22Rv1 (cell line): Measurements from ENCODE around the gene FAM111B.

Experiments used
- H3K27ac ChIP-seq: fragments of 450-650 bp; 2 replicates; pipeline ENCODE4 v1.5.1; 2017
- CTCF ChIP-seq: fragments of 450-650 bp; IDR thresholded peaks from 2 replicates; pipeline ENCODE4 v1.5.1; 2017; ENCODE audit warnings: mild to moderate bottlenecking
- ZFX ChIP-seq: fragments of 450-650 bp; IDR thresholded peaks from 2 replicates; pipeline ENCODE4 v1.6.1; 2017; ENCODE audit warnings: antibody characterized with exemption, borderline replicate concordance

Gene FAM111B

GRCh38 chr11:59154610-59155009 is 47.6 kb downstream of the FAM111B start:
- peak overlapping the region; percentile 36; the same call in 1 of the 2 replicates for H3K27ac ChIP-seq
- TF ChIP-seq CTCF (0 out of 2 replicates have a peak, but pooled peaks have one; percentile 7), ZFX (no peak)

- peak overlapping the region; percentile 46 for H3K27ac ChIP-seq
- TF ChIP-seq ZFX (no peak), CTCF (no peak)
These were observed 50.4 kb downstream of the FAM111B start for GRCh38 chr11:59157433-59157832.

- peak overlapping the region; percentile 46 for H3K27ac ChIP-seq
- TF ChIP-seq ZFX (no peak), CTCF (peak; percentile 81)
These were observed 51.4 kb downstream of the FAM111B start for GRCh38 chr11:59158206-59159068.

- no peak overlapping the region for H3K27ac ChIP-seq
- TF ChIP-seq CTCF = no peak
- no peak for TF ChIP-seq ZFX
These were observed 57.0 kb downstream of the FAM111B start for GRCh38 chr11:59164028-59164427.

- H3K27ac ChIP-seq = no peak within 1 kb of the TSS
- TF ChIP-seq CTCF (peak; percentile 96), ZFX (no peak)
These were observed 64.7 kb downstream of the FAM111B start, which contains the start of gene DTX4 for GRCh38 chr11:59171508-59172322. Gene DTX4, plus strand, starts transcription at chr11:59172132. Its CDS starts 464 bp downstream, at chr11:59172596.

- TF ChIP-seq CTCF = no peak
- no peak for TF ChIP-seq ZFX
- no peak overlapping the region for H3K27ac ChIP-seq
These were observed 65.5 kb downstream of the FAM111B start for GRCh38 chr11:59172345-59173079.
